PC-9 (cell line): ENCODE results near the gene UTS2R. TPM values are rescaled to one million over a fixed set of nuclear protein-coding genes. Genes with fewer than 3 reads are reported as not detected.

Source experiments
- BruUV-seq: library from RNA; stranded (reverse); fragments of 400-500 nt; replicated peaks from 2 replicates; lab custom pipeline; 2021; lab: Mats Ljungman, UMichigan
- CTCF ChIA-PET: fragments of 300-600 bp; sonication (Branson Sonifier 250); formaldehyde crosslinking; loops from one replicate; lab custom pipeline; 2022; ENCODE audit warnings: antibody characterized with exemption; lab: Charles Lee
- POLR2A ChIA-PET: fragments of 300-600 bp; sonication (Branson Sonifier 250); formaldehyde crosslinking; loops from one replicate; lab custom pipeline; 2022; ENCODE audit warnings: antibody characterized with exemption; ENCODE audit not compliant: unreplicated experiment; lab: Charles Lee
- DNase-seq, 2 experiments: peaks; one replicate each; pipeline versions ENCODE4 v3.0.0 to v3.0.0-alpha.2; 2015 to 2022; ENCODE audit warnings: mixed read lengths in 1 of 2
- H2AFZ ChIP-seq: fragments of 200-600 bp; sonication (generic); 2 replicates; pipeline ENCODE4 v1.8.1; 2017; ENCODE audit warnings: antibody characterized with exemption
- H3F3A ChIP-seq: fragments of 200-600 bp; sonication (generic); 2 replicates; pipeline ENCODE4 v1.8.1; 2017; ENCODE audit warnings: antibody characterized with exemption, mild to moderate bottlenecking, low read depth; ENCODE audit not compliant: insufficient read depth
- H3K27ac ChIP-seq: fragments of 200-600 bp; sonication (generic); 2 replicates; pipeline ENCODE4 v1.6.1; 2016; ENCODE audit warnings: mixed run types
- H3K27me3 ChIP-seq: fragments of 200-600 bp; sonication (generic); 2 replicates; pipeline ENCODE4 v1.6.1; 2016; ENCODE audit warnings: low read depth, mixed run types; ENCODE audit not compliant: insufficient read depth
- H3K36me3 ChIP-seq: fragments of 200-600 bp; sonication (generic); 2 replicates; pipeline ENCODE4 v1.6.1; 2016; ENCODE audit warnings: low read depth, mixed run types
- H3K4me1 ChIP-seq: fragments of 200-600 bp; sonication (generic); replicated peaks from 2 replicates; pipeline ENCODE4 v1.6.1; 2016; ENCODE audit warnings: mixed run types; ENCODE audit not compliant: insufficient read depth
- H3K4me2 ChIP-seq: fragments of 200-600 bp; sonication (generic); 2 replicates; pipeline ENCODE4 v1.6.1; 2017; ENCODE audit warnings: mixed run types
- H3K4me3 ChIP-seq: fragments of 200-600 bp; sonication (generic); 2 replicates; pipeline ENCODE4 v1.6.1; 2016; ENCODE audit warnings: mixed run types
- H3K79me2 ChIP-seq: fragments of 200-600 bp; sonication (generic); 2 replicates; pipeline ENCODE4 v1.6.1; 2017; ENCODE audit warnings: low read depth, mixed run types
- H3K9me2 ChIP-seq: fragments of 200-600 bp; sonication (generic); 2 replicates; pipeline ENCODE4 v1.8.1; 2017; ENCODE audit warnings: mild to moderate bottlenecking; ENCODE audit not compliant: insufficient read depth
- H3K9me3 ChIP-seq: fragments of 200-600 bp; sonication (generic); 2 replicates; pipeline ENCODE4 v1.8.1; 2016; ENCODE audit warnings: low read depth; ENCODE audit not compliant: insufficient read depth
- H4K20me1 ChIP-seq: fragments of 200-600 bp; sonication (generic); 2 replicates; pipeline ENCODE4 v1.8.1; 2017; ENCODE audit not compliant: insufficient read depth
- CTCF ChIP-seq: fragments of 200-600 bp; sonication (generic); conservative IDR thresholded peaks from 2 replicates; pipeline ENCODE4 v1.6.1; 2017; ENCODE audit warnings: mixed run types, antibody characterized with exemption, mild to moderate bottlenecking, moderate library complexity
- EZH2 ChIP-seq: fragments of 200-600 bp; sonication (generic); IDR thresholded peaks from 2 replicates; pipeline ENCODE4 v1.8.0; 2017; ENCODE audit warnings: antibody characterized with exemption, low read depth
- intact Hi-C: fragments of 100-400 bp; cut with micrococcal nuclease; formaldehyde crosslinking; loops from one replicate; pipeline ENCODE4 v1.10.0; 2022; ENCODE audit not compliant: unreplicated experiment
- total RNA-seq: library from RNA; stranded (reverse); gene quantifications from 2 replicates; pipeline ENCODE4 v1.2.3, GENCODE V29; 2021

Gene UTS2R
- total RNA-seq, 1 experiment from 2014 or later: not detected

- no peak for DNase-seq
- H3K9me3 ChIP-seq: no peaks in the 10 kb centered on the region
- TF ChIP-seq EZH2: no peak
- TF ChIP-seq CTCF: no peak
- no TSS peak for BruUV-seq
- H3K4me2 ChIP-seq: no peak overlapping the region
- H4K20me1 ChIP-seq: no peaks in the 10 kb centered on the region; the same call in 1 of the 2 replicates
- no peaks in the 10 kb centered on the region for H3K9me2 ChIP-seq
- POLR2A ChIA-PET: interaction anchor here (0.8 kb wide), 1 partner anchor 33 kb away, joined by 5 read pairs; no protein-coding TSS in a partner anchor
- H3F3A ChIP-seq: no peaks in the 10 kb centered on the region
- no peak overlapping the region for H3K27ac ChIP-seq
- H3K27me3 ChIP-seq: no peaks in the 10 kb centered on the region
- no peaks in the 10 kb centered on the region; the same call in 1 of the 2 replicates for H3K4me1 ChIP-seq
- H3K79me2 ChIP-seq: no peaks in the 10 kb centered on the region
- intact Hi-C loops: no loop called here
- H2AFZ ChIP-seq: no peak overlapping the region
- no peaks in the 10 kb centered on the region for H3K36me3 ChIP-seq
- H3K4me3 ChIP-seq: no peak overlapping the region
- CTCF ChIA-PET: no interaction called here
Observed at GRCh38 chr17:82388922-82389283, 17.3 kb downstream of the UTS2R start.

- Histone ChIP-seq H3K79me2 (no peaks in the 10 kb centered on the region), H3K36me3 (no peaks in the 10 kb centered on the region), H3K27me3 (no peaks in the 10 kb centered on the region), H3K9me3 (no peaks in the 10 kb centered on the region), H3K9me2 (no peaks in the 10 kb centered on the region), H3F3A (no peaks in the 10 kb centered on the region), H3K4me3 (no peak overlapping the region), H3K4me1 (no peaks in the 10 kb centered on the region; the same call in 1 of the 2 replicates), H4K20me1 (no peaks in the 10 kb centered on the region; the same call in 1 of the 2 replicates), H2AFZ (no peak overlapping the region), H3K4me2 (no peak overlapping the region), H3K27ac (no peak overlapping the region)
- CTCF ChIA-PET: no interaction called here
- intact Hi-C loops: no loop called here
- TF ChIP-seq CTCF (no peak), EZH2 (no peak)
- BruUV-seq: no TSS peak
- POLR2A ChIA-PET: interaction anchor here (0.8 kb wide), 1 partner anchor 33 kb away, joined by 5 read pairs; no protein-coding TSS in a partner anchor
- DNase-seq: no peak
Observed at GRCh38 chr17:82389379-82389778, 17.8 kb downstream of the UTS2R start.

GRCh38 chr17:82390015-82390859, 18.7 kb downstream of the UTS2R start:
- ChIA-PET POLR2A (no interaction called here), CTCF (no interaction called here)
- Histone ChIP-seq H2AFZ (no peak overlapping the region), H3F3A (no peaks in the 10 kb centered on the region), H3K27me3 (no peaks in the 10 kb centered on the region), H3K9me3 (no peaks in the 10 kb centered on the region), H3K27ac (no peak overlapping the region), H3K36me3 (no peaks in the 10 kb centered on the region), H3K4me2 (no peak overlapping the region), H4K20me1 (no peaks in the 10 kb centered on the region; the same call in 1 of the 2 replicates), H3K79me2 (no peaks in the 10 kb centered on the region), H3K4me3 (no peak overlapping the region), H3K4me1 (no peaks in the 10 kb centered on the region), H3K9me2 (no peaks in the 10 kb centered on the region)
- DNase-seq: no peak
- intact Hi-C loops: no loop called here
- BruUV-seq: no TSS peak
- TF ChIP-seq EZH2: no peak
- no peak for TF ChIP-seq CTCF
